Panc1 (cell line): Measurements from ENCODE around the gene IL36G. TPM values are rescaled to one million over a fixed set of nuclear protein-coding genes. Genes with fewer than 3 reads are reported as not detected.

ENCODE experiments used
- ATAC-seq: fragments of 200-7000 bp; cut with Tn5 transposase; 2 replicates; pipeline ENCODE4 v1.9.1; 2020; ENCODE audit warnings: mild to moderate bottlenecking, moderate library complexity
- BruUV-seq: library from RNA; stranded (reverse); fragments of 400-500 nt; replicated peaks from 2 replicates; lab custom pipeline; 2021; lab: Mats Ljungman, UMichigan
- CTCF ChIA-PET: fragments of 300-600 bp; sonication (Branson Sonifier 250); formaldehyde crosslinking; loops from one replicate; lab custom pipeline; 2022; ENCODE audit warnings: antibody characterized with exemption; lab: Charles Lee
- POLR2A ChIA-PET: fragments of 300-600 bp; sonication (Branson Sonifier 250); formaldehyde crosslinking; loops from one replicate; lab custom pipeline; 2022; ENCODE audit warnings: antibody characterized with exemption; lab: Charles Lee
- DNase-seq: peaks from one replicate; pipeline ENCODE4 v3.0.0-alpha.2; 2010; ENCODE audit warnings: low read depth, low spot score
- H3K27ac ChIP-seq: 2 replicates; pipeline ENCODE4 v1.5.1; 2011; ENCODE audit warnings: mild to moderate bottlenecking, low read length, inconsistent platforms
- H3K27me3 ChIP-seq: fragments of 200-500 bp; sonication (Bioruptor generic); 2 replicates; pipeline ENCODE4 v1.6.0; 2014; ENCODE audit warnings: low read length, inconsistent platforms; ENCODE audit not compliant: control insufficient read depth, insufficient read depth
- H3K36me3 ChIP-seq: fragments of 200-500 bp; sonication (Bioruptor generic); 2 replicates; pipeline ENCODE4 v1.5.1; 2014; ENCODE audit warnings: inconsistent platforms, mild to moderate bottlenecking, low read length, moderate library complexity; ENCODE audit not compliant: control insufficient read depth, insufficient read depth
- H3K4me1 ChIP-seq: 2 replicates; pipeline ENCODE4 v1.5.1; 2011; ENCODE audit warnings: inconsistent platforms, mild to moderate bottlenecking, low read length, moderate library complexity; ENCODE audit not compliant: control insufficient read depth, insufficient read depth
- H3K4me3 ChIP-seq, 2 experiments: 2 replicates each; pipeline ENCODE4 v1.5.1; 2011 to 2012; ENCODE audit warnings: low read depth in 2 of 2, low read length in 2 of 2, mild to moderate bottlenecking in 2 of 2, inconsistent platforms in 1 of 2, moderate library complexity in 1 of 2
- H3K9me3 ChIP-seq: fragments of 200-500 bp; sonication (Bioruptor generic); 2 replicates; pipeline ENCODE4 v1.5.1; 2014; ENCODE audit warnings: low read depth, mild to moderate bottlenecking, inconsistent platforms, low read length, moderate library complexity; ENCODE audit not compliant: control insufficient read depth, insufficient read depth
- CTCF ChIP-seq: fragments of 450-650 bp; IDR thresholded peaks from 2 replicates; pipeline ENCODE4 v1.5.1; 2017; ENCODE audit warnings: mild to moderate bottlenecking
- POLR2AphosphoS5 ChIP-seq: IDR thresholded peaks from 2 replicates; pipeline ENCODE4 v1.6.1; 2012; ENCODE audit warnings: mild to moderate bottlenecking, low read depth, low read length, moderate library complexity
- REST ChIP-seq, 2 experiments: IDR thresholded peaks; 2 replicates each; pipeline ENCODE4 v1.6.1; 2011 to 2012; ENCODE audit warnings: low read depth in 2 of 2, control low read depth in 1 of 2, low read length in 1 of 2, mild to moderate bottlenecking in 1 of 2, moderate library complexity in 1 of 2; ENCODE audit not compliant: insufficient read depth in 1 of 2
- SIN3A ChIP-seq: IDR thresholded peaks from 2 replicates; pipeline ENCODE4 v1.6.1; 2012; ENCODE audit warnings: low read depth, mild to moderate bottlenecking, low read length, moderate library complexity, borderline replicate concordance; ENCODE audit not compliant: insufficient read depth
- TCF7L2 ChIP-seq: IDR thresholded peaks from 2 replicates; pipeline ENCODE4 v1.6.1; 2011; ENCODE audit warnings: mild to moderate bottlenecking, low read depth, low read length, inconsistent platforms
- in situ Hi-C: cut with HindIII; loops from 2 replicates; pipeline ENCODE4 v1.10.0; 2016; ENCODE audit warnings: low sequenced_read_pairs, low pct_unique_long_range_greater_than_20kb
- intact Hi-C: fragments of 100-400 bp; cut with micrococcal nuclease; formaldehyde crosslinking; loops from one replicate; pipeline ENCODE4 v1.10.0; 2022; ENCODE audit not compliant: unreplicated experiment
- total RNA-seq: library from RNA; stranded (reverse); gene quantifications from one replicate; pipeline ENCODE4 v1.2.1, GENCODE V29; 2021; ENCODE audit not compliant: unreplicated experiment

Gene IL36G
- total RNA-seq, 1 experiment from 2014 or later, result not detected

GRCh38 chr2:112967023-112967422 lies 10.8 kb upstream of the IL36G start:
- in situ Hi-C loops (no loop called here), intact Hi-C loops (no loop called here)
- DNase-seq (no peak), ATAC-seq (no peak)
- H3K9me3 ChIP-seq, result no peaks in the 10 kb centered on the region
- no peaks in the 10 kb centered on the region for H3K4me1 ChIP-seq
- no TSS peak for BruUV-seq
- CTCF ChIA-PET, result no interaction called here
- no peak overlapping the region for H3K27ac ChIP-seq
- no peaks in the 10 kb centered on the region; the same call in 1 of the 2 replicates for H3K36me3 ChIP-seq
- TF ChIP-seq TCF7L2 (no peak), CTCF (no peak), POLR2AphosphoS5 (no peak), SIN3A (no peak), REST (IDR thresholded peaks at IDR 0.05; ENCODE audit: insufficient read depth in 1 of 2, low read depth in 2 of 2, low read length in 1 of 2) (no peak)
- H3K27me3 ChIP-seq, result peaks cover 19% of the 10 kb centered on the region
- POLR2A ChIA-PET, result no interaction called here
- no peak overlapping the region for H3K4me3 ChIP-seq

GRCh38 chr2:112972423-112973086 lies 5.3 kb upstream of the IL36G start:
- ATAC-seq (no peak), DNase-seq (no peak)
- Histone ChIP-seq H3K36me3 (no peaks in the 10 kb centered on the region), H3K9me3 (no peaks in the 10 kb centered on the region), H3K4me3 (no peak overlapping the region), H3K27me3 (peaks cover 14% of the 10 kb centered on the region), H3K4me1 (no peaks in the 10 kb centered on the region), H3K27ac (no peak overlapping the region)
- in situ Hi-C loops, result no loop called here
- TF ChIP-seq CTCF (no peak), REST (IDR thresholded peaks at IDR 0.05; ENCODE audit: insufficient read depth in 1 of 2, low read depth in 2 of 2, low read length in 1 of 2) (no peak)
- intact Hi-C loops, result no loop called here
- BruUV-seq, result no TSS peak
- CTCF ChIA-PET, result interaction anchor here (0.6 kb wide), 1 partner anchor 135 kb away, joined by 8 read pairs; no protein-coding TSS in a partner anchor
- POLR2A ChIA-PET, result no interaction called here
